Fibroblast of lung (primary cell): Measurements from ENCODE around the gene CD68.

ENCODE experiments used
- EZH2 ChIP-seq: IDR thresholded peaks from 2 replicates; pipeline ENCODE4 v1.5.1; 2012; ENCODE audit warnings: low read length, control low read depth, mild to moderate bottlenecking; ENCODE audit errors: missing control alignments
- TF ChIP-seq, protein P1 (sequence below), 2 donors: IDR thresholded peaks in 1 of 2; conservative IDR thresholded peaks in 1 of 2; 1 replicate in 1 of 2; 2 replicates in 1 of 2; pipeline ENCODE4 v1.5.1; 2011 to 2012; ENCODE audit warnings: low read length in 2 of 2, control low read depth in 1 of 2, inconsistent platforms in 1 of 2, low read depth in 1 of 2, mild to moderate bottlenecking in 1 of 2

DNA sequence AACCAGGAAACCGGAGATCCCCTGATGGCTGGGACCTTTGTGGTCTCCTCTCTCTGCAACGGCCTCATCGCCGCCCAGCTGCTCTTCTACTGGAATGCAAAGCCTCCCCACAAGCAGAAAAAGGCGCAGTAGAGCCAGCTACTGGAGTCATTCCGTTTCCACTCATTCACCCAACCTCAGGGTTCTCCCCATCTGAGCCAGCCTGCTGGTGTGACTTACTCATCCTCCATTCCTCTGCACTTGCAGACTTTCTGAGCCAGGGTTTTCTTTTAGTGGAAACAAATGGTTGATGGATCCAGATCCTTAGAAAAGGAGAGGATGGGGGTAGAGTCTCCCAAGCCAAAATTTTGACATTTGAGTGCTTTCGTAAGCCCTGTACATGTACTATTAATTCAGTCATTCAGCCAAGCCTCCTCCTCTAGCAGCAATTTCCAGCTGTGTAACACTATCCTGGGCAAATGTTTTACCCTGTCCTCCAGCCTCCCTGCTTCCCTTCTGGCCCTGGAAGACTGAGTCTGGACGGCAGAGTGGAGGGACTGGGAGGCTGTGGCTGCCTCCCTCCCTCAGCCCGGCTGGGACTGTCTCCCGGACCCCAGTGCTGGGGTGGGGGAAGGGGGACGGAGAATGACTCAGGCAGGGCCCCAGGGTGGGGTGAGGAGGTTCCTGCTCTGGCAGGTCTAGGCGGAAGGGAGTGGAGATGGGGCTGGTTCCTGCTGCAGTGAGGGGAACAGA, 8.1 kb downstream of the CD68 start:
- TF ChIP-seq, protein P1, sequence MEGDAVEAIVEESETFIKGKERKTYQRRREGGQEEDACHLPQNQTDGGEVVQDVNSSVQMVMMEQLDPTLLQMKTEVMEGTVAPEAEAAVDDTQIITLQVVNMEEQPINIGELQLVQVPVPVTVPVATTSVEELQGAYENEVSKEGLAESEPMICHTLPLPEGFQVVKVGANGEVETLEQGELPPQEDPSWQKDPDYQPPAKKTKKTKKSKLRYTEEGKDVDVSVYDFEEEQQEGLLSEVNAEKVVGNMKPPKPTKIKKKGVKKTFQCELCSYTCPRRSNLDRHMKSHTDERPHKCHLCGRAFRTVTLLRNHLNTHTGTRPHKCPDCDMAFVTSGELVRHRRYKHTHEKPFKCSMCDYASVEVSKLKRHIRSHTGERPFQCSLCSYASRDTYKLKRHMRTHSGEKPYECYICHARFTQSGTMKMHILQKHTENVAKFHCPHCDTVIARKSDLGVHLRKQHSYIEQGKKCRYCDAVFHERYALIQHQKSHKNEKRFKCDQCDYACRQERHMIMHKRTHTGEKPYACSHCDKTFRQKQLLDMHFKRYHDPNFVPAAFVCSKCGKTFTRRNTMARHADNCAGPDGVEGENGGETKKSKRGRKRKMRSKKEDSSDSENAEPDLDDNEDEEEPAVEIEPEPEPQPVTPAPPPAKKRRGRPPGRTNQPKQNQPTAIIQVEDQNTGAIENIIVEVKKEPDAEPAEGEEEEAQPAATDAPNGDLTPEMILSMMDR (conservative IDR thresholded peaks at IDR 0.05 in 1 of 2, IDR thresholded peaks at IDR 0.05 in 1 of 2; ENCODE audit: low read depth in 1 of 2, low read length in 2 of 2): peak in 1 of 2 donors; percentile 24
- TF ChIP-seq EZH2: no peak
